K562 (cell line): ENCODE measurements around the gene RASGEF1C. TPM values are rescaled to one million over a fixed set of nuclear protein-coding genes. Genes with fewer than 3 reads are reported as not detected.
A peak's percentile ranks its signal among the peaks of the same experiment; 100 is the strongest.

Source experiments
- BCLAF1 ChIP-seq, 2 experiments: fragments of 450-650 bp in 1 of 2; IDR thresholded peaks; 2 replicates each; pipeline ENCODE4 v1.6.1; 2011 to 2017; ENCODE audit warnings: low read depth in 2 of 2, antibody characterized with exemption in 1 of 2, borderline replicate concordance in 1 of 2, low read length in 1 of 2, mild to moderate bottlenecking in 1 of 2, mixed read lengths in 1 of 2; ENCODE audit not compliant: control insufficient read depth in 1 of 2
- CHD4 ChIP-seq: fragments of 200-600 bp; sonication (generic); IDR thresholded peaks from 3 replicates; pipeline ENCODE4 v1.6.1; 2012; ENCODE audit warnings: low read depth, mild to moderate bottlenecking, mixed read lengths, low read length, inconsistent platforms; ENCODE audit not compliant: insufficient read depth, insufficient replicate concordance, poor library complexity, severe bottlenecking
- ELF1 ChIP-seq: fragments of 200-800 bp; sonication (Bioruptor generic); IDR thresholded peaks from 2 replicates; pipeline ENCODE4 v1.6.1; 2016; ENCODE audit warnings: missing genetic modification characterization, missing compliant biosample characterization
- HDAC6 ChIP-seq: IDR thresholded peaks from 2 replicates; pipeline ENCODE4 v1.6.1; 2012; ENCODE audit warnings: low read depth, mild to moderate bottlenecking, control low read depth, inconsistent platforms, low read length, moderate library complexity
- HMBOX1 ChIP-seq: sonication (generic); IDR thresholded peaks from 2 replicates; pipeline ENCODE4 v1.6.1; 2016
- KLF10 ChIP-seq: fragments of 250-450 bp; sonication (Bioruptor Pico); IDR thresholded peaks from 2 replicates; pipeline ENCODE4 v1.6.1; 2021; ENCODE audit warnings: matching md5 sums
- REST ChIP-seq, 2 experiments: fragments of 450-650 bp; formaldehyde crosslinking in 1 of 2; IDR thresholded peaks; 2 replicates each; pipeline versions ENCODE4 v1.4.0 to v1.6.1; 2014 to 2020; ENCODE audit warnings: mild to moderate bottlenecking in 2 of 2, borderline replicate concordance in 1 of 2, low read depth in 1 of 2
- SMARCA5 ChIP-seq: fragments of 450-650 bp; IDR thresholded peaks from 2 replicates; pipeline ENCODE4 v1.6.1; 2016
- WHSC1 ChIP-seq: IDR thresholded peaks from one replicate; pipeline ENCODE4 v1.6.1; 2012; ENCODE audit warnings: low read length, control low read depth, inconsistent platforms
- ZEB2 ChIP-seq: fragments of 450-650 bp; IDR thresholded peaks from 2 replicates; pipeline ENCODE4 v1.6.1; 2016
- ZNF695 ChIP-seq: fragments of 450-650 bp; formaldehyde crosslinking; IDR thresholded peaks from 2 replicates; pipeline ENCODE4 v1.4.0; 2020; ENCODE audit warnings: mild to moderate bottlenecking, moderate library complexity
- polyA plus RNA-seq, 8 experiments: library from polyadenylated mRNA; depleted of rRNA in 4 of 8; stranded (reverse) in 5 of 8; unstranded in 3 of 8; fragments of >200 nt; fragmentation: Nextera tagmentation in 2 of 8; fragmentation: Illumina TruSeq in 1 of 8; extraction: Ambion mirVana in 2 of 8; extraction: Trizol in 1 of 8; gene quantifications; 2 replicates each; pipeline versions ENCODE4 v1.2.1 to v1.2.3, GENCODE V29; 2011 to 2014; ENCODE audit warnings: inconsistent platforms in 1 of 8, missing spikeins in 1 of 8
- total RNA-seq, 7 experiments: library from RNA; depleted of rRNA in 6 of 7; stranded (reverse); fragments of >200 nt in 6 of 7; fragmentation: Illumina TruSeq in 2 of 7; extraction: Trizol in 2 of 7; gene quantifications; 2 replicates each; pipeline versions ENCODE4 v1.2.1 to v1.2.3, GENCODE V29; 2011 to 2021; ENCODE audit warnings: low replicate concordance in 1 of 7
- TF ChIP-seq, protein P1 (sequence below): fragments of 250-450 bp; sonication (Bioruptor Pico); IDR thresholded peaks from 2 replicates; pipeline ENCODE4 v1.8.0; 2021; ENCODE audit warnings: moderate library complexity, mild to moderate bottlenecking, inconsistent platforms

Gene RASGEF1C
- total and polyA plus RNA-seq, 9 of the 15 experiments (the other 6 are each of a cell fraction or from before 2014, with no cell fraction given): 0.04 to 1.1 (median 0.21) TPM; not detected in 4

- TF ChIP-seq ELF1 (tag) (peak; percentile 94), REST (IDR thresholded peaks at IDR 0.05; ENCODE audit: borderline replicate concordance) (peak; percentile 49; the same call in 1 of the 2 replicates), REST (CRISPR knock-in tag; IDR thresholded peaks at IDR 0.05; ENCODE audit: low read depth) (no peak), HDAC6 (no peak), BCLAF1 (IDR thresholded peaks at IDR 0.05; ENCODE audit: borderline replicate concordance in 1 of 2, control insufficient read depth in 1 of 2, low read depth in 2 of 2, low read length in 1 of 2) (no peak), SMARCA5 (no peak), ZNF695 (CRISPR knock-in tag) (no peak), ZEB2 (peak; percentile 80), KLF10 (no peak), WHSC1 (no peak), HMBOX1 (peak; percentile 38; the same call in 1 of the 2 replicates), CHD4 (no peak)
- TF ChIP-seq, protein P1, sequence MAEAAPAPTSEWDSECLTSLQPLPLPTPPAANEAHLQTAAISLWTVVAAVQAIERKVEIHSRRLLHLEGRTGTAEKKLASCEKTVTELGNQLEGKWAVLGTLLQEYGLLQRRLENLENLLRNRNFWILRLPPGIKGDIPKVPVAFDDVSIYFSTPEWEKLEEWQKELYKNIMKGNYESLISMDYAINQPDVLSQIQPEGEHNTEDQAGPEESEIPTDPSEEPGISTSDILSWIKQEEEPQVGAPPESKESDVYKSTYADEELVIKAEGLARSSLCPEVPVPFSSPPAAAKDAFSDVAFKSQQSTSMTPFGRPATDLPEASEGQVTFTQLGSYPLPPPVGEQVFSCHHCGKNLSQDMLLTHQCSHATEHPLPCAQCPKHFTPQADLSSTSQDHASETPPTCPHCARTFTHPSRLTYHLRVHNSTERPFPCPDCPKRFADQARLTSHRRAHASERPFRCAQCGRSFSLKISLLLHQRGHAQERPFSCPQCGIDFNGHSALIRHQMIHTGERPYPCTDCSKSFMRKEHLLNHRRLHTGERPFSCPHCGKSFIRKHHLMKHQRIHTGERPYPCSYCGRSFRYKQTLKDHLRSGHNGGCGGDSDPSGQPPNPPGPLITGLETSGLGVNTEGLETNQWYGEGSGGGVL (CRISPR knock-in tag): no peak
Measured at GRCh38 chr5:180093651-180094382, 115.2 kb downstream of the RASGEF1C start (continued).
